SKM-1 (cell line): ENCODE data around the gene INAFM2.

Experiments used
- DNase-seq: peaks from one replicate; lab custom pipeline; 2025; ENCODE audit not compliant: unreplicated experiment; lab: John Stamatoyannopoulos, UW

Gene INAFM2

DNA sequence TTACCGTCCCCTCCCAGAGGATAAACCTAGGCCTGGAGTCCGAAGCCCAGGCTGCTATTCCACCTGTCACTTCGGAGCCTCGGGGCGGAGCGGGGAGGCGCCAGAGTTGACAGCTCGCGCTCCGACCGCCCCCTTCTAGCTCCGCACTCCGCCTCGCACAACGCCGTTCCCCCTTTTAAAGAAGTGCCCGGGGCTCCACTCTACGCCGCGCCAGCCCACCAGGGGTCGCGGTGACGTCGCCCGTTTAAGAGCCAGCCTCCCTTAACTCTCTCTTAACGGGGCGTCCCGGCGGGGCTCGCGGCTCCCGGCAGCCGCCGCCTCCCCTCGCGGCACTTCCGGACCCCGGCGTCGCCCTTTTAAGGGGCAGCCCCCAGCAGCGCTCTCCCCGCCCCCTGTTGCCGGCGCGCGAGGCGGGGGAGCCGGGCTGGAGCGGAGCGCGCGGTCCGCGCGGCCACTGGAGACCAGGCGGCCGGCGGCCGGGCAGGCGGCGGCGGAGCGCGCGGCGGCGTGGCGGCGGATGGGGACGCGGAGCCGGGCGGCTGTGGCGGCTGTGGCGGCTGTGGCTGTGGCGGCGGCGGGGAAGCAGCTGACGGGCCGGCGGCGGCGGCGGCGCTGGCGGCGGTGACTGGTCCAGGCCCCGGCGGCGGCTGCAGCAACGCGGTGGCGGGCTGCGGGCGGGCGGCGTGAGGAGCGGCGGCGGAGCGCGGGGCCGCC lies at the start of gene INAFM2:
Gene INAFM2 (plus strand): TSS at position 454 of the 714 bp plus-strand sequence. CDS start 364 bp downstream, outside the sequence.
- DNase-seq = peak; percentile 85

DNA sequence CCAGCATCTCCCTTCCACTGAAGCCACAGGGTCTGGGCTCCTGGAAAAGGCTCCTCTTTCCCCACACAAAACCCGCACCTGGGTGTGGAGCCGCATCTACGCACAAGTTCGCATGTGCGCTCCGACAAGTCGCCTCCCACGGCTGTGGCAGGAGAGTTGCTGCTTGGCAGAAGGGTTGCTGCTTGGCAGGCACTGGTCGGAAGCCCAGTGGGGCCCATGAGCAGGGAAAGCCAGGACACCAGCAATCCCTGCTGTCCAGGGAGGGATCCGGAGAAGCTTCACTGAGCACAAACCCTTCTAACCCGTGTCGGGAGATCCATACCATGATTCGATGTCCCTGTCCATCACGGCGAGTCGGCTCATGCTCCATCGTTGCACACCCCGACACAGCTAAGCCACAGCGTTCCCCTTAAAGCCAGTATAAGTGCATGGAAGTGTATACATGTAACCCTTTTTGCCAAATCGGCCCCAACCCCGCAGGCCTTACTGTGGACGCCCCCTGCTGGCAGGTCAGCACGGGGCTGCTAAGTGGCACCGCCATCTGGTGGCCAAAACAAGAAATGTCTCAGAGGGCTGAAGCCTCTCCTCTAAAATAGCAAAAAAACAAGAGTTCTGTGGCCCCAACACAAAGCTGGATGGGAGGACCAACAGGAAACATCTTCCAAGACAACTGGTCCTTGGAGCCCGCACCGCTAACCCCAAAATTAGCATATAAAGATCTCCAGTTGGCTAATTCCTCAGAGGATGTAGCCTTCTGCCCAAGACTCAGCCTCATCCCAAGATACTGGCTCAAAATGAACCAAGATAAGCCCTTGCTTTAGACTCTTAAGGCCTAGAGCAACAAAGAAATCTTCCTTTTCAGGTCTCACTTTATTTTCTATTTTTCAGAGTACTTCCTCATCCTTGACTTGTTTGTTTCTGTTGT lies 48.9 kb upstream of the INAFM2 start:
- peak; percentile 71 for DNase-seq

DNA sequence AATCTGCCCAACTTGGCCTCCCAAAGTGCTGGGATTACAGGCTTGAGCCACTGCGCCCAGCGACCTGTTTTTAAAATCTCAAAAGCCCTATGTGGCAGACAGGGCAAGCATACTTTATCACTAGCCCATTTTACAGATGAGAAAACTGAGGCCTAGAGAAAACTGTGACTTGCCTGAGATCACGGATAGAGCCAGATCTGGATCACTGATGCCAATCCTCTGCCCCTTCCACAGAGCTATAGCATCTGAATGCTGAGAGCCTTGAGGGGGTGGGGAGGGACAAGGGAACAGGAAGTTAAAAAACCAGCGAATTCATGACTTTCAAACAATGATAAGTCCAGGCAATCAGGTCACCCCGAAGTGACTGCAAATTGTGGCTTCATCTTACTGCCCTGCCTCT lies 48.0 kb upstream of the INAFM2 start:
- no peak for DNase-seq

DNA sequence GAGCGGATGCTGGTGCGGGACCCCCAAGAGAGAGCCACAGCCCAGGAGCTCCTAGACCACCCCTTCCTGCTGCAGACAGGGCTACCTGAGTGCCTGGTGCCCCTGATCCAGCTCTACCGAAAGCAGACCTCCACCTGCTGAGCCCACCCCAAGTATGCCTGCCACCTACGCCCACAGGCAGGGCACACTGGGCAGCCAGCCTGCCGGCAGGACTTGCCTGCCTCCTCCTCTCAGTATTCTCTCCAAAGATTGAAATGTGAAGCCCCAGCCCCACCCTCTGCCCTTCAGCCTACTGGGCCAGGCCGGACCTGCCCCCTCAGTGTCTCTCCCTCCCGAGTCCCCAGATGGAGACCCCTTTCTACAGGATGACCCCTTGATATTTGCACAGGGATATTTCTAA lies 47.5 kb upstream of the INAFM2 start:
- DNase-seq = no peak

DNA sequence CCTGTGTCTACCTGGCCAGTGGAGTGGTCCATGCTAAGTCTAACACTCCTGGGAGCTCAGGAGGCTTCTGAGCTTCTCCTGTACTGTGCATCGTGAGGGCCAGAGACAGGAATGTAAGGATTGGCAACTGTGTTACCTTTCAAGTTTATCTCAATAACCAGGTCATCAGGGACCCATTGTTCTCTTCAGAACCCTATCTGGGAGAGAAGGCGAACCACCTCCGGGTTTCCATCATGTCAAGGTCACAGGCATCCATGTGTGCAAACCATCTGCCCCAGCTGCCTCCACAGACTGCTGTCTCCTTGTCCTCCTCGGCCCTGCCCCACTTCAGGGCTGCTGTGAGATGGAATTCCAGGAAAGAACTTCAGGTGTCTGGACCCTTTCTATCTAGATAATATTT lies 46.6 kb upstream of the INAFM2 start:
- DNase-seq = no peak

DNA sequence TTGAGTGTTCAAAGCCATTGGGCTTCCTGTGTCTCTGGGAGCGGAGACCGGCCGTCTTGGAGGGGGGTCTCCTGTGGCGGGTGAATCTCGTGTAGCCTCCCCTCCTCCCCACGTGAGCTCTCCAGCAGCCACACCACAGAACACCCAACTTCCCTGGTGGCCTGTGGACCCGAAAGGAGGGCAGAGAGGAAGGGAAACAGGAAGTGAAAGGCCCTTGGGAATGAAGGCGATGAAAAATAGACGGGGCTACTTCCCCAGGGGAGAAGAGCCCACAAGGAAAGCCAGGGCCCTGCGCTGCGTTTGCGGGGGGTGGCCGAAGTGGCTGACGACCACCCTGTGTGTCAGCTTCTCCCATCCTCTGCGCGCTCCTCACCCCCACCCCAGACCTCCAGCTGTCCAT lies 46.0 kb upstream of the INAFM2 start:
- peak; percentile 25 for DNase-seq

DNA sequence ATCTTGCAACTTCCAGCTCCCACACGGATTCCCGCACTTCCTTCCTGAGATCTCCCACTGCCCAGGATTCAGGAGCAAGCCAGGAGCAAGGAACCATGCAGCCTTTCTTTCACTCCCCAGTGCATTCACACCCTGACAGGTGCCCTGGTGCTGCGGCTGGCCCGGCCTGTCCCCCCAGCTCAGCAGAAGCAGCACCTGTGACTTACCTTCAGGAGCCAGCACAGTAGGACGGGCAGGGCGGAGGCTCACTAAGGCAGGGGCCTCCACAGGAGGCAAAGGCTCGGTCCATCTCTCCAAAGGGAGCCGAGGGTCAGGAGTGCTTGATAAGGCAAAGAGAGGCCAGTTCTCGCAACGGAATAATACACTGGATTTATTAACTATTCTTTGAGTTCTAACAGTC lies 45.5 kb upstream of the INAFM2 start:
- DNase-seq = no peak

DNA sequence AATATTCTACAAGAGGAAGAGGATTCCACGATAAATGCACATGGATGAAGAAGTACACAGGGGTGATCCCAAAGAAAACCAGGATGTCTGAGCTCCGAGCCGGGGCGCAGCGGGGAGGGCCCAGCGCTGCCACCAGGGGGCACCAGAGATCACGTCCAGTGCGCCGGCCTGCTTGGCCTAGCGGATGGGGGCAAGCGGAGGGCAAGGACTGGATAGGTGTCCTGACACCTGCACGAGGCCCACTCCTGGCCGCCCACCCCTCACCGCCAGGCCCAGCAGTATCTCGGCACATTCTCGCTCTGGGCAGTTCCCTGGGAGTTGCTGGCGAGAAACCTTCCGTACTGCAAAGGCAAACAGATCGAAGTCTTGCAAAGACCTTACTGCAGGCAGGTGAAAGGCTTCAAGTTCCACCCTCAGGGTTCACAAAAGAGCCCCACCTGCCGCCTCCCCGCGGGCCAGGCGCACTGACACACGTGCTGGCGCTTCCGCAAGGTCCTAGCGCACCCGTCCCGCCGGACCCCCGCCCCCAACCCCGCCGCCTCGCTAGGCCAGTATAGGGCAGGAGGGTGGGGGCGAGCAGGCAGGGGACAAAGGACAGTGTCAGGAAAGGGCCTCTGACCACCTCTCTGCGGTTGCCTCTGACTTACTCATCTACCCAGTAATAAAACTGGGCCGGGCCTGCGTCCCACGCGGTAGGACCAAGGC lies 43.9 kb upstream of the INAFM2 start:
- DNase-seq = no peak

DNA sequence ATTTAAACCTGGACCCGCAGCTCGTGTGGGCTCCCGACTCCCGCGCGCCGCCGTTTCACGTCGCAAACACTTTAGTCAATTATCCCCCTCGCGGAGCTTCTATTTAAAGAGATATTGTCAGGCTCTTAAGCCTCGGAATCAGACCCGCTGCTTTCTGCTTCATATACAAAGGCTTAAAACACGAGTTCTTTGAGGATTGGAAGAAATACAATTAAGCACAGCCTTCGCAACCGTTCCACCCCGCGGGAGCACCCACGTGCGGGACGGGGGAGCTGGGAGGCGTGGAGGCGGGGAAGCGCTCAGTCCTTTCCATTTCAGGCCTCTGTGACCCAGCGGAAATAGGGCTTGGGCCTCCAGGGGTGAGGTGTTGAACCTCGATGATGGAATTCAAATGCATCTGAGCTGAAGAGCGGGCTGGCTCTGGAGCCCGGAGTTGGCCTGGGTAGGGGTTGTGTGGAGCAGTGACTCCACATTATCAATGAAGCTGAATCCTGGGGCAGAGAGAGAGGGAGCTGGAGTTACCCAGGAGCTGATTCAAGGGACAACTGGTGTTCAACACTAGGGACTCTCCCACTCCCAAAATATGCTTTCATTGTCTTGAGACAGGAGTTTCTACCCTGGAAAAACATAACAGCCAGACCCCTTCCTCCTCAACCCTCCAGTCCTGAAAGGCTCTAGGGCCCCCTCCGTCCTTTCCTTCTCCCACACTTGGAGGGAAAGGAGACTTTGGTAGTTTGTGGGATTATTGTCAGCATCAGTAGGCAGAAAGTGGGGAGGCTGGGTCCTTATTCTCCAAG lies 43.0 kb upstream of the INAFM2 start:
- no peak for DNase-seq

DNA sequence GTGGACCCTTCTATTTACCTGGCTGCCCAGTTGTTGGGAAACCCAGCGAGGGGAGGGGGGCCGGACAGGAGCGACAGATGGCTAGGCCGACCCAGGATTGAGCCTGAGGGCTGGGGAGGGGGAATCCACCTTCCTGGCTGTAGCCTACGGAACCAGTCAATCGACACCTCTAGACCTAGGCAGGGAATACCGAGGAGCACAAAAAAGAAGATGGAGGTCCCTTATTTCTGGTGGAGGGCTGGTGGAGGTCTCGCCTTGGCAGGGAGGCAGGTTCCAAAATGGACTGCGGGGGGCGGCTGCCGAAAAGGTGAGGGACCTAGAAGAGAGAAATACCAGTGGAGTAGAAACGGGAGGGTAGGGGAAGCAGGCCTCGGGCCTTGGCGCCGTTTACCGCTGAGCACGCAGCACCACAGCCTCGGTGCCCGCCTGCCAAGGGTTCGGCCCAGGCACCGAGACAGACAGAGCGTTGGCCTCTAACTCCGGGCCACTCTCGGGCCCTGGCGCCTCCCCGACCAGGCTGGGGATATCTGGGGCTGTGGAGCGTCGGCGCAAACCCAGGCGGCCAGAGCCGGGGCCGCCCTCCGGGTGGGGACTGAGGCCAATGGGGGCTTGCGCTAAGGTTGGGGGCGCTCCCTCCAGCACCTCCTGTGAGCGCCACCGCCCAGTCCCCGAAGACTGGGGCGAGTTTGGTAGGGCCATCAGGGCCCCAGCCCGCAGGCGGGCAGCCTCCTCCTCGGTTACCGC lies 42.3 kb upstream of the INAFM2 start:
- no peak for DNase-seq

DNA sequence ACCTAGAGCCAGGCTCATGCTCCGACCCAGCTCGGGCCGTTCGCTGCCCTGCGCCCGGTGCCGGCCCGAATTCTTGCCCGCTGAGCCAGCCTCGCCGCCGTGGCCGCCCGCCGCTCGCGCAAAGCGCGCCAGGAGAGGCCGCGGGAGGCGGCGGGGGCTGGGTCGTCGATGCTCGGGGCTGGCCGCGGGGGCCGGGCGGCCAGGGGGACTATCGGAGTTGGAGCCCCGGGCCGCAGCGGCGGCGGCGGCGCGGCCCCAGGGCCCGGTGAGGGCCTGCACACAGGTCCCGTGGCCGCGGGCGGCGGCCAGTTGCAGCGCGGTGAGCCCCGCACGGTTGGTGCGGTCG lies 41.7 kb upstream of the INAFM2 start:
- no peak for DNase-seq

DNA sequence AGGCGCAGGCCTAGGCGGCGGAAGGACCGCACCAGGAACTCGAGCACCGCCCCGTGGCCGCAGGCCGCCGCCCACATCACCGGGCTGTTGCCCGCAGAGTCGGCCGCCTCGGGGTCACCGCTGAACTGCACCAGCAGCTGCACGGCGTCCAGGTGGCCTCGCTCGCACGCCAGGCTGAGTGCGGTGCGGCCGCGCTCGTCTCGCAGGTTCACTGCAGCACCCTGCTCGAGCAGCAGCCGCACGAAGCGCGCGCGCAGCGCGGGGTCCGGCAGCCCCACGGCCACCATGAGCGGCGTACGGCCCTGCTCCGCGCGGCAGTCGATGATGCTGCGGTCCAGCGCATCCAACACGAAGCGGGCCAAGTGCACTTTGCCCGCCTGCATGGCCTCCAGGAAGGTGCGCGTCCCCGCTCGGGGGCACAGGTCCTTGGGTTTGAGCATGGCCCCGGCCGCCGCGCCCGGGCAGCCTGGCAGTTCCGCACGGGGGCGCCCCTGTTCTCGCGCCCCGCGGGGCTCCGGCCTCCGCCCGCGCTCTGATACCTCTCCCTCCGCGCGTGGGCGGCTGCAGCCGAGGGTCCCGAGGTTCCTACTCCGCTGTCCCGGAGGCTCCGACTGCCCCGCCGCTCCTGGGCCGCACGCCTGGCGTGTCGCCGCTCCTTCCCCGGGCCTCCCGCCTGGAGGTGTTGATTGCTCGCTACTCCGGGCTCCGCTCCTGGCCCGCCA lies 41.2 kb upstream of the INAFM2 start:
- DNase-seq = no peak

DNA sequence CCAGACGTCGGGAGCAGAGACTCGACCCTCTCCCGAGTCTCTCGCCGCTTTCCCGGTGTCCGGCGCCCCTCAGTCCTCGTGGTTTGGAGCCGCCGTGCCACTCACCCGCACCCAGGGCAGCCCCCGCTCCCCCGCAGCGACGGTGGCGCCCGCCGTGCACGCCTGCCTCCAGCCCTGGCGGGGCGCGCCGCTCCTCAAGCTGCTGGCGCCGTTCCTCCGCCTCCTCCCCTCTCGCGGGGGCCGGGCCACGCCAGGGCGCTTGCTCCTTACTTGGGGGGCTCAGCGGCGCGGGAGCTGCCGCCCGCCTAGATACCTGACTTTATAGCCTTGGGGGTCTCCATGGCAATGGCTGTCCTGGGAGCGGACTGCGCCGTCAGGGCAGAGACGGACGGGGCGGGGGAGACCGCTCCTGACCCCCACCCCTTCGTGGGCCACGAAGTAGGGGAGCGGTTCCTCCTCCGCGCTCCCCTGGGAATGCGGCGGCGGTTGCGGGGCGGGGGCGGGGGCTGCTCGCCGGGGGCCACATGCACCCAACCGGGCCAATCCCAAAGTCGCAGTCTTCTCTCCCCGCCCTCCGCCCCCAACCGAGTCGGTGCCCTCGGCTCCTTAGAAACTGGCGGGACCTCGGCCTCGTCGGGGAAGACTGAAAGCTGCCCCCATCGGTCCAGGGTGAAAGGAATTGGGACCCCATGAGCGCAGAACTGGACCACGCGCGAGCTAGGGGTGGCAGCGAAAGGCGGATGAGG lies 40.5 kb upstream of the INAFM2 start, which contains the start of gene ANKRD63:
Gene ANKRD63 (minus strand): TSS at position 196 of the 746 bp plus-strand sequence. CDS start 478 bp downstream, outside the sequence.
- DNase-seq = no peak

DNA sequence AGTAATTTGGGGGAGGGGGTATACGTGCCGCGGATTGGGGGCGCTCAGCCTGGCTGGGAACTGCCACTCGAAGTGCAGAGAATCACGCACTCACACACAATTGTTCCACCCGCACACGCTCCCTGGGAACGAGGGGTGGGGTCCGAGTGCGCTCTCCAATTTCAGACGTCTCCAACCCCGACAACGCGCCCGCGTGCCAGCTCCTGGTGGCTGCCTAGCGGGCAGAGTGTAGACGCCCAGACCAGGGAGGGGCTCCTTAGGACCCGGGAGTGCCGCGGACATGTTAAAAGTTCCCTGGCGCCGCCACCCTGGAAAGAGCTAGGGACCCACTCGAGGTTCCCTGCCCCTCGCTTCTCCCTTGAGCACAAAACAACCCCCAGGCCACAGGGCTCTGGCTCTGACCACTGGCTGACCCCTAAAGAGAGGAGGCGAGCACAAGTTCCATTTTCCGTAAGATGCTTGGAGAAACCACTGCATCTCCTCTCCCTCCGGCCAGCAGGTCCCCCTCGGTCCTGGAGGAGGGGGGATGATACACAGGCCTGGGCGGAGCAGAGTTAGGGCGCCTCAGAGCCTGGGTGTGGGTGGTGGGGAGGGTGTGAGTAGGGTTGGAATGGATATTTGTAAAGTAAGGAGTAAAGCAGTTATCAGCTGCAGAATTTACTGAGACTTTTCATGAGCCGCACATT lies 39.7 kb upstream of the INAFM2 start:
- DNase-seq = no peak

DNA sequence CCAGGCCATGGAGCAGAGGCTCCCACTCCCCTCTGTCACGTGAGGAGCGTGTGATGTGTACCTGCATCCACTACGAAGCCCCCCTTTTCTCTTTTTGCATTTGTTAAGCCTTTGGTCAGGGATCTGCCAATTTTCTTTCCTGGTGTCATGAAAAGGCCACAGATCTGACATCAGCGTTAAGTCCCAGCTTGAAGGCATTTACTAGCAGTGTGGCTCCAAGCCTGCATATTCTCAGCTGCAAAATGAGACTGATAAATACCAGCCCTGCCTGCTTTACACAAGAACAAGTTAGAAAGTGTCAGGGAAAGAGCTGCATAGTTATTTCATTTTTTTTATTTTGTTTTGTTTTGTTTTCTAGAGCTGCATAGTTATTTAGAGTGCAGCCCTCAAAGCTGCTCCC lies 38.3 kb upstream of the INAFM2 start:
- DNase-seq = no peak

DNA sequence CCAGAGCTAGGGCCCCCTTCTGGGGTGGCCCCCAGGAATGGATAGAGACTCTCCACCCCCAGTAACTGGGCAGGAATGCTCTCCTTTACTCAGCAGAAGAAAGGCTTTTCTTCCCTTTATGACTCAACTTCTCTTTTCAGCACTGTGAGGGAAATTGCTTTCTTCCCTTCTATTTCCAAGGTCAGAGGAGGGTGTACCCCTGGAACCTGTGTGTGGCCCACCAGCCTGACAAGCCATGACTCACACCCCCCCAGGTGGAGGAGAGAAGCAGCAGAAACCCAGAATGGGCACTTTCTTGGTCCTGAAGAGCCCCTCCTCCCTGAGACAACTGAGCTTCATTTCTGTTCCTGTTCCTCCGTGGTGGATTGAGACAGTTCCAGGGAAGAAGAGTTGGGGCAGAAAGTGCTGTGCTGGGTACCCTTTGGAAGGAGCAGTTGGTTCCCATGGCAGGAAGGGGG lies 37.9 kb upstream of the INAFM2 start:
- no peak for DNase-seq

DNA sequence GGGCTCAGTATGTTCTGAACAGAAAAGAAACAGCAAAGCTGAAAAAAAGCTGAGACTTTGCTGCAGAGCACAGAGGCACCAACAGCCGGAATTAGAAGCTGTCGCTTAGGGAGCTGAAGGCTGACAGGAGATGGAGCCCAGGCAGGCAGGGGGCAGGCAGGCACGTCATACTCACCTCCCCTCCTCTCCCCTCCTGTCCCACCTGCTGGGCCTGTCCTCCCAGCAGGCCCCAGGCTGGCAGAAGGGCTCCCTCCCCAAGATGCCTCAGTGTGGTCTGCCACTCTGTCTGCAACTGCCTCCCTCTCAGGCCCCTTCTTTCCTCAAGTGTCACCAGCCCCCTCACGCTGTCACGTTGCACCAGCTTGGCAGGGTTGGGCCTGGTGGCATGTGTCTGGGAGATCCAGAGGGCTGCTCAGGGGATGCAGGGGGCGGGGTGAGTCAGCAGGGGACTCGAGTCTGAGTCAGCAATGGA lies 37.4 kb upstream of the INAFM2 start:
- no peak for DNase-seq

DNA sequence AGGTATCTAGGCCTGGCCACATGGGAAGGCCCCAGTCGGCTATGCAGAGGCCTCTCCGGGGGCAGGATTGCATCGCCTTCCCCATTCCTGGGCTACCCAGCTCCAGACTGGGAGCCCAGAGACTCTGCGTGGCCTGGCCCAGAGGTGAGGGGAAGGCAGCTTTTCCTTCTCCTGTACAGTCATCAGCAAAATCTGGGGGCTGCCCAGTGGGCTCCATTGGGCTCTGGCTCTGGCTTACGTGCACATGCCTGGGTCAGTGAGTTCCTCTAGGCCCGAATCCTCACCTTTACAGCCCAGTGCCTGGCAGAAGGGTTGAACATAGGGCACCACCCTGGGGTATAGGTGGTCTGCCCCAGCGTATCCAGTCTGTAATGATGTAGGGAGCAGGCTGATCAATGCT lies 36.7 kb upstream of the INAFM2 start:
- no peak for DNase-seq
